SK-N-SH (cell line): ENCODE data around the gene CAMK2D. TPM values are rescaled to one million over a fixed set of nuclear protein-coding genes. Genes with fewer than 3 reads are reported as not detected.

Source experiments
- CTCF ChIA-PET: fragments of 300-600, 350-600 bp; formaldehyde crosslinking; extraction: SDS; loops from one replicate; lab custom pipeline; 2021; lab: Yijun Ruan, JAX
- POLR2A ChIA-PET: fragments of 350-600 bp; sonication (Branson Sonifier 250); formaldehyde crosslinking; extraction: SDS; loops from one replicate; lab custom pipeline; 2020; ENCODE audit warnings: antibody characterized with exemption, inconsistent platforms; lab: Yijun Ruan, JAX
- DNase-seq: peaks from one replicate; pipeline ENCODE4 v3.0.0; 2012
- H2AFZ ChIP-seq: fragments of 200-600 bp; sonication (generic); 2 replicates; pipeline ENCODE4 v1.8.1; 2016; ENCODE audit warnings: antibody characterized with exemption, mild to moderate bottlenecking, low read depth
- H3F3A ChIP-seq: fragments of 200-600 bp; sonication (generic); replicated peaks from 2 replicates; pipeline ENCODE3; 2016; ENCODE audit warnings: antibody characterized with exemption, mild to moderate bottlenecking; ENCODE audit not compliant: insufficient read depth
- H3K27ac ChIP-seq, 2 experiments: fragments of 200-500 bp in 1 of 2; fragments of 200-600 bp in 1 of 2; sonication (Bioruptor generic) in 1 of 2; sonication (generic), shearing (Covaris generic) in 1 of 2; 2 replicates each; pipeline versions ENCODE4 v1.5.1 to v1.6.1; 2014 to 2016; ENCODE audit warnings: low read depth in 2 of 2, inconsistent platforms in 1 of 2, low read length in 1 of 2, mild to moderate bottlenecking in 1 of 2, mixed read lengths in 1 of 2
- H3K27me3 ChIP-seq: fragments of 200-600 bp; sonication (generic), shearing (Covaris generic); 2 replicates; pipeline ENCODE4 v1.6.1; 2016; ENCODE audit warnings: mixed run types; ENCODE audit not compliant: insufficient read depth
- H3K36me3 ChIP-seq, 2 experiments: fragments of 200-500 bp in 1 of 2; fragments of 200-600 bp in 1 of 2; sonication (Bioruptor generic) in 1 of 2; sonication (generic) in 1 of 2; replicated peaks in 1 of 2; 2 replicates each; pipeline versions ENCODE3 to v1.5.1; 2014 to 2016; ENCODE audit warnings: low read length in 1 of 2, mild to moderate bottlenecking in 1 of 2; ENCODE audit not compliant: insufficient read depth in 2 of 2, control insufficient read depth in 1 of 2
- H3K4me1 ChIP-seq, 2 experiments: fragments of 200-500 bp in 1 of 2; fragments of 200-600 bp in 1 of 2; sonication (Bioruptor generic) in 1 of 2; sonication (generic), shearing (Covaris generic) in 1 of 2; 2 replicates each; pipeline versions ENCODE4 v1.5.1 to v1.6.1; 2014 to 2016; ENCODE audit warnings: low read depth in 1 of 2, low read length in 1 of 2, mixed run types in 1 of 2; ENCODE audit not compliant: insufficient read depth in 2 of 2, control insufficient read depth in 1 of 2
- H3K4me2 ChIP-seq: fragments of 200-600 bp; sonication (generic), shearing (Covaris generic); 2 replicates; pipeline ENCODE4 v1.6.1; 2017; ENCODE audit warnings: mixed run types
- H3K4me3 ChIP-seq, 2 experiments: fragments of 200-500 bp in 1 of 2; fragments of 200-600 bp in 1 of 2; sonication (Bioruptor generic) in 1 of 2; sonication (generic), shearing (Covaris generic) in 1 of 2; 2 replicates each; pipeline versions ENCODE4 v1.5.1 to v1.8.1; 2014 to 2016; ENCODE audit warnings: low read depth in 2 of 2, inconsistent platforms in 1 of 2, low read length in 1 of 2, mild to moderate bottlenecking in 1 of 2, mixed read lengths in 1 of 2, moderate library complexity in 1 of 2
- H3K79me2 ChIP-seq: fragments of 200-600 bp; sonication (generic); 2 replicates; pipeline ENCODE4 v1.8.1; 2017; ENCODE audit warnings: mild to moderate bottlenecking; ENCODE audit not compliant: insufficient read depth
- H3K9ac ChIP-seq: fragments of 200-600 bp; sonication (generic); 2 replicates; pipeline ENCODE4 v1.6.1; 2017; ENCODE audit warnings: mixed run types
- H3K9me2 ChIP-seq: fragments of 200-600 bp; sonication (generic); 2 replicates; pipeline ENCODE4 v1.6.1; 2017; ENCODE audit warnings: mixed run types
- H3K9me3 ChIP-seq: fragments of 200-600 bp; sonication (generic); 2 replicates; pipeline ENCODE4 v1.6.1; 2017; ENCODE audit warnings: mixed run types, mild to moderate bottlenecking, moderate library complexity
- H4K20me1 ChIP-seq: fragments of 200-600 bp; sonication (generic); 2 replicates; pipeline ENCODE4 v1.6.1; 2017; ENCODE audit warnings: mild to moderate bottlenecking, mixed run types; ENCODE audit not compliant: insufficient read depth
- CHD2 ChIP-seq: fragments of 150-350 bp; IDR thresholded peaks from 2 replicates; pipeline ENCODE4 v1.6.1; 2018; ENCODE audit warnings: low read length; ENCODE audit not compliant: partially characterized antibody
- ELF1 ChIP-seq: IDR thresholded peaks from 2 replicates; pipeline ENCODE4 v1.4.0; 2012
- EZH2phosphoT487 ChIP-seq: fragments of 200-600 bp; sonication (generic); IDR thresholded peaks from 2 replicates; pipeline ENCODE4 v1.6.1; 2017; ENCODE audit warnings: low read depth, mixed run types, mild to moderate bottlenecking, antibody characterized with exemption, moderate library complexity, borderline replicate concordance
- FOXJ3 ChIP-seq: sonication (generic); formaldehyde crosslinking; IDR thresholded peaks from 2 replicates; pipeline ENCODE4 v1.5.1; 2020; ENCODE audit warnings: mild to moderate bottlenecking, missing genetic modification reagents
- GABPA ChIP-seq: IDR thresholded peaks from 2 replicates; pipeline ENCODE4 v1.4.0; 2012; ENCODE audit warnings: low read depth, mild to moderate bottlenecking
- GATA2 ChIP-seq: sonication (generic); formaldehyde crosslinking; IDR thresholded peaks from 2 replicates; pipeline ENCODE4 v1.5.0; 2020; ENCODE audit warnings: mild to moderate bottlenecking, missing genetic modification reagents
- JUND ChIP-seq: IDR thresholded peaks from 2 replicates; pipeline ENCODE4 v1.4.0; 2012
- MAX ChIP-seq: IDR thresholded peaks from 2 replicates; pipeline ENCODE4 v1.4.0; 2012; ENCODE audit warnings: low read depth
- MEF2A ChIP-seq: IDR thresholded peaks from 2 replicates; pipeline ENCODE4 v1.4.0; 2012; ENCODE audit warnings: low read depth, borderline replicate concordance
- MXI1 ChIP-seq: IDR thresholded peaks from 2 replicates; pipeline ENCODE4 v1.6.1; 2012; ENCODE audit warnings: mild to moderate bottlenecking, low read depth, low read length, improper control_type of control experiment
- PBX3 ChIP-seq: IDR thresholded peaks from 2 replicates; pipeline ENCODE4; 2012
- POLR2AphosphoS5 ChIP-seq: IDR thresholded peaks from 2 replicates; pipeline ENCODE4 v1.6.1; 2012; ENCODE audit warnings: low read depth, low read length
- RAD21 ChIP-seq: IDR thresholded peaks from 2 replicates; pipeline ENCODE4 v1.6.1; 2012; ENCODE audit warnings: mild to moderate bottlenecking, low read length
- REST ChIP-seq: IDR thresholded peaks from 2 replicates; pipeline ENCODE4 v1.6.1; 2012; ENCODE audit warnings: mild to moderate bottlenecking, low read depth, low read length, moderate library complexity
- RXRA ChIP-seq: IDR thresholded peaks from 2 replicates; pipeline ENCODE4 v1.4.0; 2012; ENCODE audit warnings: low read depth, mild to moderate bottlenecking, borderline replicate concordance
- SIN3A ChIP-seq: IDR thresholded peaks from 2 replicates; pipeline ENCODE4 v1.6.1; 2012; ENCODE audit warnings: low read depth, mild to moderate bottlenecking, low read length, moderate library complexity, borderline replicate concordance
- TEAD4 ChIP-seq: IDR thresholded peaks from 2 replicates; pipeline ENCODE4 v1.4.0; 2012; ENCODE audit warnings: mild to moderate bottlenecking, borderline replicate concordance; ENCODE audit not compliant: insufficient read depth
- YY1 ChIP-seq: IDR thresholded peaks from 2 replicates; pipeline ENCODE4 v1.4.0; 2012; ENCODE audit warnings: low read depth, mild to moderate bottlenecking
- WGBS: methylation state at CpG from one replicate; pipeline ENCODE4 v1.1.6; 2017; ENCODE audit warnings: low lambda C conversion rate; 5-methylcytosine and 5-hydroxymethylcytosine counted together
- polyA plus RNA-seq, 3 experiments: library from polyadenylated mRNA; depleted of rRNA; stranded (reverse); fragments of >200 nt; gene quantifications; 2 replicates each; pipeline ENCODE4 v1.2.3, GENCODE V29; 2012
- TF ChIP-seq, protein P1 (sequence below): fragments of 150-350 bp; IDR thresholded peaks from 2 replicates; pipeline ENCODE4 v1.6.1; 2017; ENCODE audit warnings: antibody characterized with exemption, low read length, low read depth, borderline replicate concordance

CAMK2D gene
- polyA plus RNA-seq, 1 of the 3 experiments (the other 2 are of a cell fraction): 17.0 TPM

GRCh38 chr4:113423631-113424030, 337.9 kb downstream of the CAMK2D start:
- Histone ChIP-seq H4K20me1 (no peaks in the 10 kb centered on the region), H3K27ac (no peak overlapping the region), H3K4me2 (no peak overlapping the region), H3K9me2 (no peaks in the 10 kb centered on the region), H2AFZ (no peak overlapping the region), H3K79me2 (no peaks in the 10 kb centered on the region)
- no peak for DNase-seq
- WGBS: 45% methylated on average over 1 of the region's 1 CpG
- TF ChIP-seq PBX3 (no peak), ELF1 (no peak), TEAD4 (no peak), MXI1 (no peak), MAX (no peak), GATA2 (no peak), CHD2 (no peak), EZH2phosphoT487 (no peak), RAD21 (no peak), FOXJ3 (CRISPR knock-in tag) (no peak), MEF2A (no peak), REST (no peak), GABPA (no peak), JUND (no peak), SIN3A (no peak), YY1 (no peak), RXRA (no peak), POLR2AphosphoS5 (no peak)
- TF ChIP-seq, protein P1, sequence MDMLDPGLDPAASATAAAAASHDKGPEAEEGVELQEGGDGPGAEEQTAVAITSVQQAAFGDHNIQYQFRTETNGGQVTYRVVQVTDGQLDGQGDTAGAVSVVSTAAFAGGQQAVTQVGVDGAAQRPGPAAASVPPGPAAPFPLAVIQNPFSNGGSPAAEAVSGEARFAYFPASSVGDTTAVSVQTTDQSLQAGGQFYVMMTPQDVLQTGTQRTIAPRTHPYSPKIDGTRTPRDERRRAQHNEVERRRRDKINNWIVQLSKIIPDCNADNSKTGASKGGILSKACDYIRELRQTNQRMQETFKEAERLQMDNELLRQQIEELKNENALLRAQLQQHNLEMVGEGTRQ: no peak
- TF ChIP-seq, all 33 proteins: peak for 0
- Histone ChIP-seq H3K27me3 (no peaks in the 10 kb centered on the region), H3K4me1 (no peaks in the 10 kb centered on the region), H3F3A (no peaks in the 10 kb centered on the region), H3K4me3 (no peak overlapping the region), H3K9me3 (peaks cover 7% of the 10 kb centered on the region; the same call in 1 of the 2 replicates), H3K9ac (no peak overlapping the region), H3K36me3 (peaks cover 0 to 3% of the 10 kb centered on the region in 2 experiments)
- ChIA-PET POLR2A (no interaction called here), CTCF (interaction anchor here (0.7 kb wide), 1 partner anchor 138 kb away, joined by 3 read pairs; no protein-coding TSS in a partner anchor)
